Measurements from ENCODE around the gene NPTN.

- TF ChIP-seq POLR2A (IDR thresholded peaks at IDR 0.05) (no peak), POLR2AphosphoS5 (IDR thresholded peaks at IDR 0.05) (no peak)
Observed at GRCh38 chr15:73628976-73629797, 4.0 kb downstream of the NPTN start.

Data from breast epithelium (tissue), 3 donors.